AG10803 (cell line): ENCODE results near the gene ZNF20.

Experiments used
- DNase-seq: peaks from one replicate; pipeline ENCODE4 v3.0.0; 2010; ENCODE audit warnings: low read depth
- H3K4me3 ChIP-seq: 2 replicates; pipeline ENCODE4 v1.5.1; 2011; ENCODE audit warnings: mild to moderate bottlenecking, low read length, control low read depth
- TF ChIP-seq, protein P1 (sequence below): conservative IDR thresholded peaks from 2 replicates; pipeline ENCODE4 v1.5.1; 2011; ENCODE audit warnings: mild to moderate bottlenecking, low read length, control low read depth, inconsistent platforms

Gene ZNF20

DNA sequence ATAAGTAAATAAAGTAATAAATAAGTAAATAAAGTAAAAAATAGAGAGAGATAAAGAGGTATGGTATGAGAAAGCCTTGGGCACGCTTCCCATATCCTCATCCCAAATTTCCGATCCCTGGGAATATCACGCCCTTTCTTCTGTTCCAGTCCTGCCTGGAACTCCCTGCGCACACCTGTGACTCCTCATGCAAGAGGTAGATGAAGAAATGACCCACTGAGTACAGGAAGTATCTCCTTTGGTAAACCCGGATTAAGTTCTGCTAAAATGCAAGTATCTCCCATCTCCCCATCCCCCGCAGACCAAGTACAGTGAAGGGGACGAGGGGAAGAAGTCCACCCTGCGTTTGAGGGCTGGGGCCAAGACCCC is 22.3 kb upstream of the ZNF20 start:
- no peak for DNase-seq
- H3K4me3 ChIP-seq, result peak overlapping the region; percentile 90
- TF ChIP-seq, protein P1, sequence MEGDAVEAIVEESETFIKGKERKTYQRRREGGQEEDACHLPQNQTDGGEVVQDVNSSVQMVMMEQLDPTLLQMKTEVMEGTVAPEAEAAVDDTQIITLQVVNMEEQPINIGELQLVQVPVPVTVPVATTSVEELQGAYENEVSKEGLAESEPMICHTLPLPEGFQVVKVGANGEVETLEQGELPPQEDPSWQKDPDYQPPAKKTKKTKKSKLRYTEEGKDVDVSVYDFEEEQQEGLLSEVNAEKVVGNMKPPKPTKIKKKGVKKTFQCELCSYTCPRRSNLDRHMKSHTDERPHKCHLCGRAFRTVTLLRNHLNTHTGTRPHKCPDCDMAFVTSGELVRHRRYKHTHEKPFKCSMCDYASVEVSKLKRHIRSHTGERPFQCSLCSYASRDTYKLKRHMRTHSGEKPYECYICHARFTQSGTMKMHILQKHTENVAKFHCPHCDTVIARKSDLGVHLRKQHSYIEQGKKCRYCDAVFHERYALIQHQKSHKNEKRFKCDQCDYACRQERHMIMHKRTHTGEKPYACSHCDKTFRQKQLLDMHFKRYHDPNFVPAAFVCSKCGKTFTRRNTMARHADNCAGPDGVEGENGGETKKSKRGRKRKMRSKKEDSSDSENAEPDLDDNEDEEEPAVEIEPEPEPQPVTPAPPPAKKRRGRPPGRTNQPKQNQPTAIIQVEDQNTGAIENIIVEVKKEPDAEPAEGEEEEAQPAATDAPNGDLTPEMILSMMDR, result no peak

DNA sequence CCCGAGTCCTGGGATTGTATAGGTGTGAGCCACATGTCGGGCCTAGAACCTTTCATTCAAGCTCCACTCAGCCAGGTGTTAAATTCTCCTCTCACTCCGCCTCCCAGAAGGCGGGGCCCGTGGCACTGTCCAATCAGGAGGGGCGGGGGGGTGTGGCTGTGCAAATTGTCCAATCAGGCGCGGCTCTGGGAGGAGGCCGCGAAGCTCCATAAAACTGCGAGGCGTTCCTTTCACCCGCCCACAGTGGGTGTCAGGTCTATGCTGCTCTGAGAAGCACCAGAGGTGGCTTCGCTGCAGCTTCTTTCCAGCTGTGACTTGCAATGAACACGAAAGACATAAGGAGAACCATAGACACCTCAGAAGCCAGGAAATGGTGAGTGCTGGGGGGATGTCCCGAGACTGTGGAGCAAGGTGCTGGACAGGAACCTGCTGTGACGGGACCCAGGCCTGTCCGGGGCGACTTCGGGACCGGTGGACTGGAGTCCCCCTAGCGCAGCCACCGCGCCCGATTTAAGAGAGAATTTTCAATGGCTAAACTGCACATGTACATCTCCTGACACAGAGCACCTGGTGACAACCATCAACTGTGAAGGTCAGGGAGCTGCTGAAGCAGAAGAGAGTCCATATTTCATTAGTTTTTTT is 19.7 kb upstream of the ZNF20 start:
- no peak overlapping the region for H3K4me3 ChIP-seq
- TF ChIP-seq, protein P1, result no peak
- DNase-seq, result no peak

DNA sequence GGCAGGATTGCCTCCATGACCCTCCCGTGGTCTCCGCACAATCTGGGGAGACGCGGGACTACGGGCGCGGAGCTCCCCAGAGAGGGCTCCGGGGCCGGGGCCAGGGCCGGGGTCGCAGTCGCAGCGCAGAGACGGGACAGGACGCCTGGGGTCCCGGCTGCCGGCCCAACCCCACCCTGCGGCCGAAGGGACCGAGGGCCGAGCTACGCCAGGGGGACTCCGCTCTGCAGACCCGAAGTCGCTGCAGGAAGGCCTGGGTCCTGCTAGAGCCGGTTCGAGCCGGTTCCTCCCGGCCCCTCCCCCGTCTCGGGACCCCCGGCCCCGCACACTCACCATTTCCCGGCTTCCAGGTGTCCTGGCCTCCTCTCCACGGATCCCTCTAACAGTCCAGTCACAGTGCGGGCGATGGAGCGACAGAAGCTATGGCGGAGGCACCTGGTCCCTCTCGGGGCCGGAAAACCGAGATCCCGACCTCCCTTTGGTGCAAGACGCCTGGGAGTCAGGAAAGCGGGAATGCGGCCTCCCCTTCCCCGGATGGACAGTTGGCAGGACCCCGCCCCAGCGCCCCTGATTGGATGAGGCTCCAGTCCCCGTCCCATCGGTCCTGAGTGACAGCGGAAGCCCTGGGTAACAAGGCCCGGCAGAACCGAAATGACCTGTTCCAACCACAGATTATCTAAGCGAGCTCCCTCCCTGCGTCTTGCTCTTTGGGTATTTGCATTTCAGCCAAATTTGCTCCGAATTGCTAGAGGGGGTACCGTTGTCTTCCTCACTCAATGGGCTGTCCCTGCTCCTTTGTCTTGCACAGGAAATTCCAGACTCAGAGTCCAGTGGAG is 16.3 kb upstream of the ZNF20 start, which contains the start of gene ZNF625:
TSS of gene ZNF625 (minus strand) at position 512 of the 836 bp plus-strand sequence. CDS start at position 336, 176 bp downstream.
- H3K4me3 ChIP-seq, result peak within 1 kb of the TSS; percentile 87
- TF ChIP-seq, protein P1, result no peak
- DNase-seq, result peak; percentile 82

DNA sequence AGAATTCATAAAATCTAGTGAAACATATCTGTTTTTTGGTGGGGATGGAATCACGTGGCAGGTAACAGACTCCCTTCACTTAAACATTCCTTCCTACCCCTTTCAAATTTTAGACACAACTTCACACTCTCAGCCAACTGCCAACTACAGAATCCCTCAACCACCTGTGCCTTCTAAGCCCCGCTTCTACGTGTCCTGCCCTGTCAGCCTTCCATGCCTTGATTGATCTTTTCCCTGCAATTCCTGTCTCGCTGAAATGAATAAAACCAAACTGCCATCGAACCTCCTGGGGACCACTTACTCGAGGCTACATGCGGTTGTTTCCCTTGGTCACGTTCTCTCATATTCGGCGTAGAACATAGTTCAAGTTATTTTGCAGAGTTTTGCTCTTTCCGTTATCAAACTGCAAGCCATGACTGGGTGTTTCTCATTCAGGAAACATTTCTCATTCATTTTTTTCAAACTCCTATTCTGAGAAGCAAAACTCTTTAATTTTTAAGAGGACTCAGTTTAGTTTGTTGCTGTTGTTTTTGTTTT is 15.2 kb upstream of the ZNF20 start:
- no peak for DNase-seq
- H3K4me3 ChIP-seq, result peak overlapping the region; percentile 87
- TF ChIP-seq, protein P1, result no peak

DNA sequence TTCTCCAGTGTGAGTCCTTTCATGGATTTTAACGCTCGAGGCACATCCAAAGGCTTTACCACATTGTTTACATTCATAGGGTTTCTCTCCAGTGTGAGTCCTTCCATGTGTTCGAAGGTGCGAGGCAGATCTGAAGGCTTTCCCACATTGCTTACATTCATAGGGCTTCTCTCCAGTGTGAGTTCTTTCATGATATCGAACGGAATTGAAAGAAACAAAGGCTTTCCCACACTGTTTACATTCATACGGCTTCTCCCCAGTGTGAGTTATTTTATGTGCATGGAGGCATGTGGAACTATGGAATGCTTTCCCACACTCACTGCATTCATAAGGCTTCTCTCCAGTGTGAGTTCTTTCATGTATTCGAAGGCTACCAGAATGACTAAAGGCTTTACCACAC is 5.2 kb upstream of the ZNF20 start:
- TF ChIP-seq, protein P1, result no peak
- H3K4me3 ChIP-seq, result no peak overlapping the region
- DNase-seq, result no peak

DNA sequence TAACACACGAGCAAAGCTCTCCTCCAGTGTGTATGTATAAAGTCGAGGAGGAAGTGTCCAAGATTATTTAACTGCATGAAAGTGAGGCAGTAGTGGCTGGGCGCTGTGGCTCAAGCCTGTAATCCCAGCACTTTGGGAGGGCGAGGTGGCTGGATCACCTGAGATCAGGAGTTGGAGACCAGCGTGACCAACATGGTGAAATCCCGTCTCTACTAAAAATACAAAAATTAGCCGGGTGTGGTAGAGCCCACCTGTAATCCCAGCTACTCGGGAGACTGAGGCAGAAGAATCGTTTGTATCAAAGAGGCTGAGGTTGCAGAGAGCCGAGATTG is 1.2 kb upstream of the ZNF20 start:
- DNase-seq, result no peak
- TF ChIP-seq, protein P1, result no peak
- H3K4me3 ChIP-seq, result no peak overlapping the region
